ENCODE results near the gene ABHD14A.

GRCh38 chr3:51986010-51986947 lies 11.4 kb downstream of the ABHD14A start:
- TF ChIP-seq POLR2A (IDR thresholded peaks at IDR 0.05): no peak
- no peak for TF ChIP-seq CTCF (IDR thresholded peaks at IDR 0.05)
